PC-3 (cell line): ENCODE results near the gene RXRA. TPM values are rescaled to one million over a fixed set of nuclear protein-coding genes. Genes with fewer than 3 reads are reported as not detected.

Experiments
- ATAC-seq: fragments of 200-7000 bp; cut with Tn5 transposase; 2 replicates; pipeline ENCODE4 v1.9.1; 2020; ENCODE audit warnings: mild to moderate bottlenecking, moderate library complexity
- BruUV-seq: library from RNA; stranded (reverse); fragments of 400-500 nt; replicated peaks from 2 replicates; lab custom pipeline; 2021; lab: Mats Ljungman, UMichigan
- CTCF ChIA-PET: fragments of 300-600 bp; sonication (Branson Sonifier 250); formaldehyde crosslinking; loops from one replicate; lab custom pipeline; 2022; ENCODE audit warnings: antibody characterized with exemption; lab: Charles Lee
- POLR2A ChIA-PET: fragments of 300-600 bp; sonication (Branson Sonifier 250); formaldehyde crosslinking; loops from one replicate; lab custom pipeline; 2022; ENCODE audit warnings: antibody characterized with exemption; ENCODE audit not compliant: unreplicated experiment; lab: Charles Lee
- DNase-seq: peaks from one replicate; pipeline ENCODE4 v3.0.0-alpha.2; 2015
- H2AFZ ChIP-seq: fragments of 300-600 bp; sonication (generic); 2 replicates; pipeline ENCODE4 v1.6.0; 2016; ENCODE audit warnings: antibody characterized with exemption, low read length
- H3F3A ChIP-seq: fragments of 300-600 bp; sonication (generic); one replicate; pipeline ENCODE4 v1.6.0; 2017; ENCODE audit warnings: antibody characterized with exemption, low read length, control low read depth, mild to moderate bottlenecking; ENCODE audit not compliant: unreplicated experiment
- H3K27ac ChIP-seq: fragments of 300-600 bp; sonication (generic); 2 replicates; pipeline ENCODE4 v1.5.1; 2016; ENCODE audit warnings: mild to moderate bottlenecking, low read length
- H3K27me3 ChIP-seq: fragments of 300-600 bp; sonication (generic); 2 replicates; pipeline ENCODE4 v1.6.1; 2016; ENCODE audit warnings: low read length, mixed read lengths
- H3K36me3 ChIP-seq: fragments of 300-600 bp; sonication (generic); 2 replicates; pipeline ENCODE4 v1.6.1; 2016; ENCODE audit warnings: low read depth, mixed run types, low read length, mixed read lengths
- H3K4me1 ChIP-seq: fragments of 300-600 bp; sonication (generic); 2 replicates; pipeline ENCODE4 v1.5.1; 2016; ENCODE audit warnings: low read length; ENCODE audit not compliant: insufficient read depth
- H3K4me2 ChIP-seq: fragments of 300-600 bp; sonication (generic); 2 replicates; pipeline ENCODE4 v1.6.0; 2016; ENCODE audit warnings: low read length
- H3K4me3 ChIP-seq: fragments of 300-600 bp; sonication (generic); 2 replicates; pipeline ENCODE4 v1.5.1; 2016; ENCODE audit warnings: mild to moderate bottlenecking, low read length, mixed read lengths
- H3K79me2 ChIP-seq: fragments of 300-600 bp; sonication (generic); 2 replicates; pipeline ENCODE4 v1.6.1; 2017; ENCODE audit warnings: low read length, mixed read lengths
- H3K9ac ChIP-seq: fragments of 300-600 bp; sonication (generic); 2 replicates; pipeline ENCODE4 v1.6.0; 2016; ENCODE audit warnings: mild to moderate bottlenecking, low read length
- H3K9me2 ChIP-seq: fragments of 300-600 bp; sonication (generic); replicated peaks from 2 replicates; pipeline ENCODE4 v1.6.1; 2016; ENCODE audit warnings: mixed run types, low read length, mixed read lengths
- H3K9me3 ChIP-seq: fragments of 300-600 bp; sonication (generic); 2 replicates; pipeline ENCODE4 v1.6.1; 2016; ENCODE audit warnings: low read length, mixed read lengths
- H4K20me1 ChIP-seq: fragments of 300-600 bp; sonication (generic); 2 replicates; pipeline ENCODE4 v1.6.1; 2016; ENCODE audit warnings: low read length, mixed read lengths
- CTCF ChIP-seq: fragments of 300-600 bp; sonication (generic); conservative IDR thresholded peaks from 2 replicates; pipeline ENCODE4 v1.5.1; 2017; ENCODE audit warnings: antibody characterized with exemption, low read depth, mild to moderate bottlenecking, low read length
- EZH2 ChIP-seq: fragments of 300-600 bp; sonication (generic); IDR thresholded peaks from one replicate; pipeline ENCODE4 v1.6.1; 2017; ENCODE audit warnings: antibody characterized with exemption, mild to moderate bottlenecking, low read length; ENCODE audit not compliant: unreplicated experiment
- EZH2phosphoT487 ChIP-seq: fragments of 300-600 bp; sonication (generic); IDR thresholded peaks from 2 replicates; pipeline ENCODE4 v1.6.1; 2018; ENCODE audit warnings: mild to moderate bottlenecking, antibody characterized with exemption, low read length, borderline replicate concordance
- intact Hi-C: fragments of 100-400 bp; cut with micrococcal nuclease; formaldehyde crosslinking; loops from 2 replicates; pipeline ENCODE4 v1.9.0; 2023
- total RNA-seq: library from RNA; depleted of rRNA; stranded (reverse); fragments of >200 nt; gene quantifications from 2 replicates; pipeline ENCODE4 v1.2.3, GENCODE V29; 2014

The RXRA gene
- total RNA-seq, 1 experiment from 2014 or later = 17.5 TPM

GRCh38 chr9:134295101-134295745 is 31.0 kb upstream of the RXRA start:
- H2AFZ ChIP-seq = no peak overlapping the region
- DNase-seq = no peak
- H3K4me3 ChIP-seq = no peak overlapping the region
- no peak overlapping the region for H3K4me2 ChIP-seq
- no peaks in the 10 kb centered on the region for H3K4me1 ChIP-seq
- TF ChIP-seq CTCF = no peak
- TF ChIP-seq EZH2 = no peak
- no peak for TF ChIP-seq EZH2phosphoT487
- intact Hi-C loops = no loop called here
- H3K9me3 ChIP-seq = no peaks in the 10 kb centered on the region
- H4K20me1 ChIP-seq = no peaks in the 10 kb centered on the region
- no peaks in the 10 kb centered on the region for H3F3A ChIP-seq
- H3K9me2 ChIP-seq = no peaks in the 10 kb centered on the region
- no peak overlapping the region for H3K9ac ChIP-seq
- ChIA-PET POLR2A (no interaction called here), CTCF (no interaction called here)
- H3K27ac ChIP-seq = no peak overlapping the region
- BruUV-seq = no TSS peak
- H3K79me2 ChIP-seq = no peaks in the 10 kb centered on the region
- H3K36me3 ChIP-seq = no peaks in the 10 kb centered on the region
- ATAC-seq = no peak
- no peaks in the 10 kb centered on the region for H3K27me3 ChIP-seq

- H3K36me3 ChIP-seq = no peaks in the 10 kb centered on the region
Measured at GRCh38 chr9:134295746-134296250, 30.5 kb upstream of the RXRA start.

More at GRCh38 chr9:134295746-134296250, 30.5 kb upstream of the RXRA start:
- no peaks in the 10 kb centered on the region for H3K79me2 ChIP-seq
- H3K27ac ChIP-seq = no peak overlapping the region
- intact Hi-C loops = no loop called here
- no TSS peak for BruUV-seq
- no peaks in the 10 kb centered on the region for H3K9me3 ChIP-seq
- H2AFZ ChIP-seq = no peak overlapping the region
- H3K4me1 ChIP-seq = no peaks in the 10 kb centered on the region
- H3K4me2 ChIP-seq = no peak overlapping the region
- no peaks in the 10 kb centered on the region for H3F3A ChIP-seq
- DNase-seq = no peak
- H3K27me3 ChIP-seq = no peaks in the 10 kb centered on the region
- H3K9ac ChIP-seq = no peak overlapping the region
- no peak overlapping the region for H3K4me3 ChIP-seq
- no peak for TF ChIP-seq EZH2
- TF ChIP-seq CTCF = no peak
- no peak for TF ChIP-seq EZH2phosphoT487
- ATAC-seq = no peak
- H3K9me2 ChIP-seq = no peaks in the 10 kb centered on the region
- ChIA-PET CTCF (no interaction called here), POLR2A (no interaction called here)
- H4K20me1 ChIP-seq = no peaks in the 10 kb centered on the region
